Fibroblast of mammary gland (primary cell): ENCODE data around the gene MAB21L4.

ENCODE experiments used
- DNase-seq: peaks from one replicate; pipeline ENCODE4 v3.0.0-alpha.2; 2010; ENCODE audit warnings: low read depth
- H3K4me3 ChIP-seq: 2 replicates; pipeline ENCODE4 v1.5.1; 2011; ENCODE audit warnings: low read depth, mild to moderate bottlenecking, low read length, moderate library complexity; ENCODE audit not compliant: control insufficient read depth
- CTCF ChIP-seq: conservative IDR thresholded peaks from 2 replicates; pipeline ENCODE4 v1.5.1; 2011; ENCODE audit warnings: low read depth, low read length, inconsistent platforms; ENCODE audit not compliant: control insufficient read depth, insufficient read depth

Gene MAB21L4

DNA sequence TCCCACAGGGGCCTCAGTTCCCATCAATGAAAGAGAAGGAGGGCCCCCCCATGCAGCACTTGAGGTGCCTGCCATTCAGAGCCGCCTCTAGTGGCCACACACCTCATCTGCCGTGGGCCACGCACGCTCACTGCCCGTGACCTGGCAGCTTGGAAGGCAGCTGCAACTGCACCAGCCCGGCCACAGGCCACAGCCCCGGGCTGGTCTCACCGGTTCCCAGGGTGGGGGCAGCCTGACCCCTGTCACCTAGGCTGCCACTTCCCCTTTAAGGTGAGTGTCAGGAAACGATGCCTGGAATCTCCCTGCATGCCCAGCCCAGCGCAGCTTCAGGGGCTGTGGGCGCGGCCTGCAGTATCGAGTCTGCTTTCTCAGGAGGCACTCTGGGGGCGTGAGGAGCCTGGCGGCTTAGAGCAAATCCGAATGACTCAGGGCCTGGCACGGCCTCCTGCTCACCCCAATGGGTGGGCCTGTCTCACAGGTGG is 2.6 kb downstream of the MAB21L4 start:
- no peak overlapping the region for H3K4me3 ChIP-seq
- TF ChIP-seq CTCF = no peak
- peak; percentile 34 for DNase-seq

GRCh38 chr2:240892925-240893324 is 3.0 kb downstream of the MAB21L4 start:
- no peak for TF ChIP-seq CTCF
- no peak for DNase-seq
- H3K4me3 ChIP-seq = no peak overlapping the region

DNA sequence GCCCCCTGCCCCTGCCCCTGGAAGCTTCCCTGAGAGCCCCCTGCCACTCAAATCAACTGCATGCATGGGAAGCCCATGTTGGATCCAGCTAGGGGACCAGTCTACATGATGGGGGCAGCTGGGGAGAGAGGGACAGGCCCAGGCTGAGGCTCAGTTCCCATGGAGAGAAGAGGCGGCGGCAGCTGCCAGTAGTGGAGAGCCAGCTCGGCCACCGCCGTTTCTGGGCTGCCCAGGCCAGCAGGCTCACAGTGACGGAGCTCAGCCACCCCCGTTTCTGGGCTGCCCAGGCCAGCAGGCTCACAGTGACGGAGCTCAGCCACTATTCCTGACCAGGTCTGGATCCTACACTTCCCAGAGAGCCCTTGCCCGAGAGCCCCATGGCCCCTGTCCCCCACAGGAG is 3.6 kb downstream of the MAB21L4 start:
- DNase-seq = no peak

DNA sequence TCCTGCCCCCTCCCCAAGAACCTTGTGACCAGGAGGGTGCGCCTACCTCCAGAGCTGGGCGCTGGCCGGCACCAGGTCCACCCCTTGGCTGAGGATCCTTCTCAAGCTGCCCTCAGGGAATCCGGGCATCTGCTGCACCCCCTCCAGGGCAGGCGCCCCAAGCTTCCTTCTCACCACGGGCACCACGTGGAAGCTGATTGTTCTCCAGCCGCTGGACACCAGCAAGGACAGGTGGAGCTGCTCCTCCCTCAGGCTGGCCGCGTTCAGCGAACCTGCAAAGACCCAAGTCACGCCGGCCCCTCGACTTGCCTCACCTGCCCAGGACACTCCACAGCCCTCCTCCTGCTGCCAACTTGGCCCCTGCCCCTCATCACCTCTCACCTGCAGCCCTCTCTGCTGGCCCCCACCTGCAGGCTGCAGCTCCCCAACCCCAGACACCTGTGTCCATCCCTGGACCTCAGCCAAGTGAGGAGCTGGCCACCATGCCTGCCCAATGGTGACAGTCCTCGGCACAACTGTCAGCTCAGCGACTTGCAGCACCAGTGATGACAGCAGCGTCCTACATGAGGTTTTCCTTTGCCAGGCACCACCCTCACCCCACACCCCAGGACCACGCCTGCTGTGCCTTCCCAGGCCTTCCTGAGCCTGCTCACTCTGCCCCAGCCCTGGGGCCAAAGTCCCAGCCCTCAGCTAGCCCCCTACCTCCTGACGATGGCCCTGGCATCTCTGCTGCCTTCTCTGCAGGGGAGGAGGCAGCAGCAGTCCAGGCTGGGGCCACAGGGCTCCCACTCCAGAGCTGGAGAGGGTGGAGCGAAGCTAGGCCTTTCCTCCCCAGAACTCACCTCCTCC is 4.2 kb downstream of the MAB21L4 start:
- DNase-seq = no peak
- H3K4me3 ChIP-seq = no peak overlapping the region
- no peak for TF ChIP-seq CTCF

More for the DNA sequence above, 3.6 kb downstream of the MAB21L4 start:
- TF ChIP-seq CTCF = no peak
- no peak overlapping the region for H3K4me3 ChIP-seq

DNA sequence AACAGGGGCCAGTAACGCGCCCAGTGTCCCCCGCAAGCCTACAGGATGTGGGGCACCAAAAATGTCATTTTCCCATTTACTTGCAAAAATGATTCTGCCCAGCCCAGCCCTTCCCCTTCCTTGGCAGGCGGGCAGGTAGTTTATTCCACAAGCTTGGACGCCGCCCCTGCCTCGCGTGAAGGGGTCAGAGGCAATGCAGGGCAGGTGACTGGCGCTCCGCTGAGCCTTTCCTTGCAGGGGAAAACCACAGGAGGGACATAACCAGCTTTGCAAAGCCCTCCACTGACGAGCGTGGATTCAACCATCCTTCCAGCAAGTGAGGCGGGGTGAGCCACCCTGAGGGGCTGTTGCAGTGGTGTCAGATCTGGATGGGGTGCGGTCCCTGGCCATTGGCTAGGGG is 5.3 kb downstream of the MAB21L4 start:
- no peak for DNase-seq
- no peak for TF ChIP-seq CTCF
- no peak overlapping the region for H3K4me3 ChIP-seq

- no peak for TF ChIP-seq CTCF
- no peak overlapping the region for H3K4me3 ChIP-seq
- no peak for DNase-seq
Measured at GRCh38 chr2:240889601-240890560, 6.1 kb downstream of the MAB21L4 start.
